Measurements from ENCODE around the gene HLA-DPB1. TPM values are rescaled to one million over a fixed set of nuclear protein-coding genes. Genes with fewer than 3 reads are reported as not detected.

The HLA-DPB1 gene
- total RNA-seq, 1 donor from 2014 or later, result 5.5 TPM

- no peak for DNase-seq (ENCODE audit: extremely low spot score, unreplicated experiment)
- peaks cover 72% of the 10 kb centered on the region for H3K27me3 Mint-ChIP-seq (ENCODE audit: unreplicated experiment)
- no peaks in the 10 kb centered on the region for H3K4me1 Mint-ChIP-seq (ENCODE audit: unreplicated experiment)
- H3K36me3 Mint-ChIP-seq (ENCODE audit: unreplicated experiment), result no peaks in the 10 kb centered on the region
- no peaks in the 10 kb centered on the region for H3K9me3 Mint-ChIP-seq (ENCODE audit: unreplicated experiment)
- no peak overlapping the region for H3K27ac Mint-ChIP-seq (ENCODE audit: unreplicated experiment)
- no peak for TF ChIP-seq CTCF (IDR thresholded peaks at IDR 0.05)
- no peak overlapping the region for H3K4me3 Mint-ChIP-seq (ENCODE audit: unreplicated experiment)
Measured at GRCh38 chr6:33136310-33136900, 60.6 kb downstream of the HLA-DPB1 start.

Other genes with a start within 250 kb of the HLA-DPB1 start
- 50.1 and 51.9 TPM in 2 replicates for gene TAP2, start 237.3 kb upstream of the HLA-DPB1 start, total RNA-seq
- 66.1 and 68.8 TPM in 2 replicates for gene PSMB8, start 231.9 kb upstream of the HLA-DPB1 start, total RNA-seq
- 33.2 and 34.5 TPM in 2 replicates for gene TAP1, start 222.3 kb upstream of the HLA-DPB1 start, total RNA-seq
- 20.8 and 26.2 TPM in 2 replicates for gene PSMB9, start 221.8 kb upstream of the HLA-DPB1 start, total RNA-seq
- not detected in 2 replicates for gene HLA-DMB, start 135.0 kb upstream of the HLA-DPB1 start, total RNA-seq
- gene HLA-DMA, start 122.9 kb upstream of the HLA-DPB1 start, total RNA-seq, result 1.3 and 3.0 TPM in 2 replicates
- 166 and 168 TPM in 2 replicates for gene BRD2, start 107.4 kb upstream of the HLA-DPB1 start, total RNA-seq
- not detected in 2 replicates for gene HLA-DOA, start 66.4 kb upstream of the HLA-DPB1 start, total RNA-seq
- 1.8 and 2.0 TPM in 2 replicates for gene HLA-DPA1, start 2.3 kb upstream of the HLA-DPB1 start, total RNA-seq
- 2.7 and 3.3 TPM in 2 replicates for gene COL11A2, start 116.5 kb downstream of the HLA-DPB1 start, total RNA-seq
- gene RXRB, start 124.7 kb downstream of the HLA-DPB1 start, total RNA-seq, result 53.1 and 58.3 TPM in 2 replicates
- 201 and 209 TPM in 2 replicates for gene SLC39A7, start 124.9 kb downstream of the HLA-DPB1 start, total RNA-seq
- 2.4 and 3.5 TPM in 2 replicates for gene HSD17B8, start 128.7 kb downstream of the HLA-DPB1 start, total RNA-seq
- 56.6 and 58.8 TPM in 2 replicates for gene RING1, start 132.5 kb downstream of the HLA-DPB1 start, total RNA-seq
- 60.3 and 67.4 TPM in 2 replicates for gene VPS52, start 195.9 kb downstream of the HLA-DPB1 start, total RNA-seq
- 2,180 and 2,216 TPM in 2 replicates for gene RPS18, start 196.1 kb downstream of the HLA-DPB1 start, total RNA-seq
- gene B3GALT4, start 201.1 kb downstream of the HLA-DPB1 start, total RNA-seq, result 6.3 and 6.5 TPM in 2 replicates
- gene WDR46, start 213.2 kb downstream of the HLA-DPB1 start, total RNA-seq, result 59.1 and 63.4 TPM in 2 replicates
- gene PFDN6, start 213.6 kb downstream of the HLA-DPB1 start, total RNA-seq, result 29.7 and 30.3 TPM in 2 replicates
- gene RGL2, start 223.0 kb downstream of the HLA-DPB1 start, total RNA-seq, result 72.4 and 77.6 TPM in 2 replicates
- 117 and 130 TPM in 2 replicates for gene TAPBP, start 238.1 kb downstream of the HLA-DPB1 start, total RNA-seq
- gene ZBTB22, start 241.8 kb downstream of the HLA-DPB1 start, total RNA-seq, result 29.3 and 30.6 TPM in 2 replicates
- gene DAXX, start 247.0 kb downstream of the HLA-DPB1 start, total RNA-seq, result 30.1 and 30.4 TPM in 2 replicates

All from osteocyte (in vitro differentiated cells).